Endothelial cell of umbilical vein (primary cell): ENCODE measurements around the gene PPFIA3. TPM values are rescaled to one million over a fixed set of nuclear protein-coding genes. Genes with fewer than 3 reads are reported as not detected.

Source experiments
- BruUV-seq: library from RNA; stranded (reverse); fragments of 400-500 nt; replicated peaks from 2 replicates; lab custom pipeline; 2021; lab: Mats Ljungman, UMichigan
- CTCF ChIA-PET: fragments of 300-600, 350-600 bp; sonication (Branson Sonifier 250); formaldehyde crosslinking; loops from one replicate; lab custom pipeline; 2021; ENCODE audit warnings: antibody characterized with exemption, inconsistent platforms; lab: Charles Lee
- POLR2A ChIA-PET: fragments of 300-600, 350-600 bp; sonication (Branson Sonifier 250); formaldehyde crosslinking; loops from one replicate; lab custom pipeline; 2021; ENCODE audit warnings: antibody characterized with exemption, inconsistent platforms; lab: Charles Lee
- DNase-seq: peaks from one replicate; pipeline ENCODE4 v3.0.0-alpha.2; 2011; ENCODE audit warnings: low read depth, low spot score
- FAIRE-seq: peaks from 2 replicates; lab custom pipeline; 2011; peaks lifted over from hg19 to GRCh38; lab: Jason Lieb, UNC
- H2AFZ ChIP-seq: 2 replicates; pipeline ENCODE4 v1.6.0; 2012; ENCODE audit warnings: low read depth, low read length, control low read depth, inconsistent platforms
- H3K27ac ChIP-seq: 2 replicates; pipeline ENCODE4 v1.5.1; 2011; ENCODE audit warnings: low read depth, mild to moderate bottlenecking, control low read depth, low read length, moderate library complexity; ENCODE audit not compliant: insufficient read depth
- H3K27me3 ChIP-seq, 2 experiments: 2 replicates each; pipeline versions ENCODE4 v1.6.0 to v1.6.1; 2011; ENCODE audit warnings: low read length in 2 of 2, mixed read lengths in 1 of 2; ENCODE audit not compliant: control insufficient read depth in 2 of 2, insufficient read depth in 2 of 2
- H3K36me3 ChIP-seq, 2 experiments: 2 replicates in 1 of 2; 3 replicates in 1 of 2; pipeline ENCODE4 v1.5.1; 2011; ENCODE audit warnings: low read length in 2 of 2, mild to moderate bottlenecking in 1 of 2, moderate library complexity in 1 of 2; ENCODE audit not compliant: control insufficient read depth in 2 of 2, insufficient read depth in 2 of 2; ENCODE audit errors: extremely low read depth in 1 of 2
- H3K4me1 ChIP-seq: 3 replicates; pipeline ENCODE4 v1.5.1; 2011; ENCODE audit warnings: mild to moderate bottlenecking, low read length; ENCODE audit not compliant: control insufficient read depth, insufficient read depth; ENCODE audit errors: extremely low read depth
- H3K4me2 ChIP-seq: 2 replicates; pipeline ENCODE4 v1.6.1; 2011; ENCODE audit warnings: low read length, control low read depth, mixed read lengths; ENCODE audit not compliant: insufficient read depth
- H3K4me3 ChIP-seq, 3 experiments: fragments of 200-600 bp in 1 of 3; sonication (generic), shearing (Covaris generic) in 1 of 3; replicated peaks in 1 of 3; 2 replicates each; pipeline ENCODE4 v1.5.1; 2011 to 2016; ENCODE audit warnings: control low read depth in 3 of 3, low read length in 3 of 3, mild to moderate bottlenecking in 2 of 3, inconsistent platforms in 1 of 3, low read depth in 1 of 3, moderate library complexity in 1 of 3; ENCODE audit not compliant: insufficient read depth in 1 of 3
- H3K79me2 ChIP-seq: 2 replicates; pipeline ENCODE4 v1.6.0; 2012; ENCODE audit warnings: low read length, inconsistent platforms; ENCODE audit not compliant: control insufficient read depth, insufficient read depth
- H3K9ac ChIP-seq: replicated peaks from 2 replicates; pipeline ENCODE3; 2011; ENCODE audit warnings: low read length, control low read depth; ENCODE audit not compliant: insufficient read depth; ENCODE audit errors: extremely low read depth
- H3K9me1 ChIP-seq: replicated peaks from 3 replicates; pipeline ENCODE4 v1.6.0; 2011; ENCODE audit warnings: mild to moderate bottlenecking, low read length; ENCODE audit not compliant: control insufficient read depth, insufficient read depth; ENCODE audit errors: extremely low read depth
- H3K9me3 ChIP-seq: replicated peaks from 2 replicates; pipeline ENCODE4 v1.5.1; 2012; ENCODE audit warnings: low read length, inconsistent platforms; ENCODE audit not compliant: control insufficient read depth, insufficient read depth
- H4K20me1 ChIP-seq: replicated peaks from 2 replicates; pipeline ENCODE3; 2011; ENCODE audit warnings: mild to moderate bottlenecking, low read length; ENCODE audit not compliant: control insufficient read depth, insufficient read depth; ENCODE audit errors: extremely low read depth
- CTCF ChIP-seq, 2 donors: IDR thresholded peaks; 1 replicate in 1 of 2; 2 replicates in 1 of 2; pipeline ENCODE4 v1.5.1; 2011; ENCODE audit warnings: low read length in 2 of 2, mild to moderate bottlenecking in 2 of 2, moderate library complexity in 2 of 2, control low read depth in 1 of 2, inconsistent platforms in 1 of 2, low read depth in 1 of 2; ENCODE audit not compliant: insufficient read depth in 1 of 2; ENCODE audit errors: extremely low read depth in 1 of 2
- MYC ChIP-seq: IDR thresholded peaks from one replicate; pipeline ENCODE4 v1.6.1; 2011; ENCODE audit warnings: mild to moderate bottlenecking, low read depth, low read length
- POLR2A ChIP-seq: IDR thresholded peaks from 2 replicates; pipeline ENCODE4 v1.6.1; 2012; ENCODE audit warnings: low read depth, mild to moderate bottlenecking, control low read depth, low read length
- dilution Hi-C: fragments of 300-500 bp; cut with MboI; formaldehyde crosslinking; loops from one replicate; pipeline ENCODE4 v1.15.0; 2019; ENCODE audit warnings: low sequenced_read_pairs; ENCODE audit not compliant: extremely low pct_ligation_motif_present
- intact Hi-C: fragments of 100-400 bp; cut with micrococcal nuclease; formaldehyde crosslinking; loops from one replicate; pipeline ENCODE4 v1.10.0; 2022
- polyA plus RNA-seq, 4 experiments: library from polyadenylated mRNA; depleted of rRNA in 3 of 4; stranded (reverse) in 3 of 4; unstranded in 1 of 4; fragments of >200 nt; gene quantifications; 2 replicates each; pipeline versions ENCODE4 v1.2.1 to v1.2.3, GENCODE V29; 2011 to 2012; ENCODE audit warnings: missing spikeins in 1 of 4
- total RNA-seq: library from RNA; stranded (reverse); gene quantifications from 2 replicates; pipeline ENCODE4 v1.2.3, GENCODE V29; 2021

The PPFIA3 gene
- total and polyA plus RNA-seq, 2 donors (not counting 3 experiments of a cell fraction or from before 2014, with no cell fraction given): 1.3 to 2.0 TPM

GRCh38 chr19:49106648-49107135, 12.7 kb upstream of the PPFIA3 start:
- dilution Hi-C loops (no loop called here), intact Hi-C loops (loop anchor here (1.0 kb wide), 1 partner anchor 9 kb away; no protein-coding TSS in a partner anchor)
- POLR2A ChIA-PET: no interaction called here
- Histone ChIP-seq H3K4me3 (no peak overlapping the region), H3K36me3 (peaks cover 26 to 62% of the 10 kb centered on the region in 2 experiments), H3K9ac (no peak overlapping the region), H2AFZ (no peak overlapping the region), H3K79me2 (no peaks in the 10 kb centered on the region), H3K27ac (no peak overlapping the region), H3K4me2 (no peak overlapping the region), H4K20me1 (no peaks in the 10 kb centered on the region), H3K9me3 (no peaks in the 10 kb centered on the region), H3K4me1 (no peaks in the 10 kb centered on the region), H3K9me1 (no peaks in the 10 kb centered on the region), H3K27me3 (no peaks in the 10 kb centered on the region)
- DNase-seq: peak; percentile 45
- TF ChIP-seq CTCF (IDR thresholded peaks at IDR 0.05; ENCODE audit: extremely low read depth in 1 of 2, insufficient read depth in 1 of 2, low read depth in 1 of 2, low read length in 2 of 2): peak; percentile 82 to 84
- TF ChIP-seq POLR2A: no peak
- TF ChIP-seq MYC: no peak
- peak; percentile 77 for FAIRE-seq
- BruUV-seq: no TSS peak
- CTCF ChIA-PET: interaction anchor here (0.5 to 2.8 kb wide), 24 partner anchors 9 to 118 kb away, joined by 3 to 44 read pairs (median 5); partner anchors contain the start of genes GYS1, LIN7B and RUVBL2

- Histone ChIP-seq H3K4me1 (no peaks in the 10 kb centered on the region), H3K27ac (no peak overlapping the region), H3K4me3 (no peak overlapping the region), H3K36me3 (peaks cover 19 to 53% of the 10 kb centered on the region in 2 experiments), H2AFZ (no peak overlapping the region), H3K79me2 (no peaks in the 10 kb centered on the region), H3K27me3 (no peaks in the 10 kb centered on the region), H3K4me2 (no peak overlapping the region), H3K9ac (no peak overlapping the region), H3K9me1 (no peaks in the 10 kb centered on the region), H4K20me1 (no peaks in the 10 kb centered on the region), H3K9me3 (no peaks in the 10 kb centered on the region)
- POLR2A ChIA-PET: no interaction called here
- no peak for DNase-seq
- no peak for TF ChIP-seq MYC
- no peak for FAIRE-seq
- CTCF ChIA-PET: interaction anchor here (2.5 kb wide), 1 partner anchor 10 kb away, joined by 15 read pairs; no protein-coding TSS in a partner anchor
- intact Hi-C loops (no loop called here), dilution Hi-C loops (no loop called here)
- no TSS peak for BruUV-seq
Observed at GRCh38 chr19:49107625-49108459, 11.5 kb upstream of the PPFIA3 start.
